Nephron (organoid): ENCODE data around the gene LRRC43.

Experiments used
- H3K27ac Mint-ChIP-seq, 3 experiments: 2 replicates each; pipeline ENCODE4 v1.8.0; 2020; ENCODE audit warnings: mixed read lengths in 3 of 3, mild to moderate bottlenecking in 2 of 3, moderate library complexity in 1 of 3
- H3K27me3 Mint-ChIP-seq: 2 replicates; pipeline ENCODE4 v1.8.0; 2021; ENCODE audit warnings: low read depth, mild to moderate bottlenecking, moderate library complexity, mixed read lengths
- H3K36me3 Mint-ChIP-seq: 2 replicates; pipeline ENCODE4 v1.8.0; 2020; ENCODE audit warnings: low read depth, mixed read lengths
- H3K4me1 Mint-ChIP-seq: 2 replicates; pipeline ENCODE4 v1.8.0; 2020; ENCODE audit warnings: mixed read lengths
- H3K4me3 Mint-ChIP-seq, 3 experiments: 2 replicates each; pipeline ENCODE4 v1.8.0; 2020; ENCODE audit warnings: mild to moderate bottlenecking in 3 of 3, mixed read lengths in 3 of 3, moderate library complexity in 2 of 3
- H3K9me3 Mint-ChIP-seq: 2 replicates; pipeline ENCODE4 v1.8.0; 2020; ENCODE audit warnings: mixed read lengths
- TF ChIP-seq, protein P1 (sequence below), 3 experiments: fragments of 200-600 bp; sonication (generic); IDR thresholded peaks; one replicate each; pipeline ENCODE4 v1.5.0; 2021; ENCODE audit warnings: antibody characterized with exemption in 3 of 3; ENCODE audit not compliant: unreplicated experiment in 3 of 3

Gene LRRC43

DNA sequence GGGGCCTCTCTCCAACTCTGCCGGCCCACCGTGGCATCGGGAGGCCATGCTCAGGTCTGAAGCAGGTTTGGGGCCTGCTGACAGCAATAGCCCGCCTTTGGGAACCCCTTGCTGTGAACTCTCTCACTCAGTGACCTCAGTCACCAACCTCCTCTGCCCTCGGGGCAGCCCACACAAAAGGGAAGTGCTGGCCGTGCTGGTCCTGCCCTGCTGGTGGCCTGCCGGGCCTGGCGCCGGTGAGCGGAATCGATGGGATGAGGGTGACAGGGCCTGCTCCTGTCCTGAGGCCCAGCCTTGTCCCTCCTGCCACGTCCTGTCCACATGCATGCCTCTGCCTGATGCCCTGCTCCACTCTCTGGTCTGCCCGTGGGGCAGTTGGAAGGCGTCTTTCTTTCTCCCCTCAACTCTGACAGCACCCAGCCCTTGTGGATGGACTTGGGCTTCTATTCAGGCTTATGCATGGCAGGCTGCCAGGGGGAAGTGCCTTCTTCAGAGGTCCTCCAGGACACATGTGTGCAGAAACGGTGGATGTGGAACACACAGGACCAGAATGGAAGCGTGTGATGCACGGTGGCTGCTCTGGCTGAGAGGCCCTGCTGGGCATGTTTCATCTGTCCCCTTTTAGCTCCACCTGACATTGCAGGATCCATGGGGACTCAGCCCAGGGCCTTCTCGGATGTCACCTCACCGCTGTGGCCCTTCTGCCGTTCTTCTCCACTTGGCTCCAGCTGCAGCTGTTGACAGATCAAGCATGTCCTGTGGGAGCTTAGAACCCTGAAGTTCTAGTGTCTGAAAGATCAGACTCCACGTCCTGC is 40.8 kb upstream of the LRRC43 start:
- H3K4me1 Mint-ChIP-seq = no peaks in the 10 kb centered on the region
- TF ChIP-seq, protein P1, sequence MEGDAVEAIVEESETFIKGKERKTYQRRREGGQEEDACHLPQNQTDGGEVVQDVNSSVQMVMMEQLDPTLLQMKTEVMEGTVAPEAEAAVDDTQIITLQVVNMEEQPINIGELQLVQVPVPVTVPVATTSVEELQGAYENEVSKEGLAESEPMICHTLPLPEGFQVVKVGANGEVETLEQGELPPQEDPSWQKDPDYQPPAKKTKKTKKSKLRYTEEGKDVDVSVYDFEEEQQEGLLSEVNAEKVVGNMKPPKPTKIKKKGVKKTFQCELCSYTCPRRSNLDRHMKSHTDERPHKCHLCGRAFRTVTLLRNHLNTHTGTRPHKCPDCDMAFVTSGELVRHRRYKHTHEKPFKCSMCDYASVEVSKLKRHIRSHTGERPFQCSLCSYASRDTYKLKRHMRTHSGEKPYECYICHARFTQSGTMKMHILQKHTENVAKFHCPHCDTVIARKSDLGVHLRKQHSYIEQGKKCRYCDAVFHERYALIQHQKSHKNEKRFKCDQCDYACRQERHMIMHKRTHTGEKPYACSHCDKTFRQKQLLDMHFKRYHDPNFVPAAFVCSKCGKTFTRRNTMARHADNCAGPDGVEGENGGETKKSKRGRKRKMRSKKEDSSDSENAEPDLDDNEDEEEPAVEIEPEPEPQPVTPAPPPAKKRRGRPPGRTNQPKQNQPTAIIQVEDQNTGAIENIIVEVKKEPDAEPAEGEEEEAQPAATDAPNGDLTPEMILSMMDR (IDR thresholded peaks at IDR 0.05; ENCODE audit: unreplicated experiment in 3 of 3) = no peak
- no peak overlapping the region for H3K27ac Mint-ChIP-seq
- H3K4me3 Mint-ChIP-seq = no peak overlapping the region
- H3K36me3 Mint-ChIP-seq = peaks cover 46% of the 10 kb centered on the region
- peaks cover 3% of the 10 kb centered on the region for H3K27me3 Mint-ChIP-seq
- no peaks in the 10 kb centered on the region for H3K9me3 Mint-ChIP-seq

DNA sequence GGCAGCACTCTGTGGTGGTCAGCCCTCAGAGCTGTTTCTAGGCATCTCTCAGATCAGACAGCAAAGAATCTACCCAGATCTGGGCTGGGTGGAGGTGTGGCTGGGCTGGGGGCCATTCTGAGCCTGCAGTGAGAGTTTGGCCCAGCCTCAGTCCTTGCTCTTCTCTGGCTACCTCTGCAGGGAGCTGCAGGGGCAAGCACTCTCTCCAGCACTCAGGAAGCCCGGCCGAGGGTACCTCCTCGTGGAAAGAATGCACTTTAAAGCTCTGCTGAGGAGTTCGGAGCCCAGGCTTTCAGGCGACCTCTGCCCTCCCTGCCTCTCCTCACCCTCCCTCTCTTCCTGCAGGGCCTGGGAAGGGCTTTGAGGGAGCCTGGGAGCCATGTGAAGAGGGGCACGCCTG is 40.1 kb upstream of the LRRC43 start:
- Mint-ChIP-seq H3K36me3 (peaks cover 46% of the 10 kb centered on the region), H3K4me1 (no peaks in the 10 kb centered on the region), H3K9me3 (no peaks in the 10 kb centered on the region), H3K27me3 (peaks cover 3% of the 10 kb centered on the region), H3K4me3 (no peak overlapping the region), H3K27ac (no peak overlapping the region)
- TF ChIP-seq, protein P1 (IDR thresholded peaks at IDR 0.05; ENCODE audit: unreplicated experiment in 3 of 3) = no peak

DNA sequence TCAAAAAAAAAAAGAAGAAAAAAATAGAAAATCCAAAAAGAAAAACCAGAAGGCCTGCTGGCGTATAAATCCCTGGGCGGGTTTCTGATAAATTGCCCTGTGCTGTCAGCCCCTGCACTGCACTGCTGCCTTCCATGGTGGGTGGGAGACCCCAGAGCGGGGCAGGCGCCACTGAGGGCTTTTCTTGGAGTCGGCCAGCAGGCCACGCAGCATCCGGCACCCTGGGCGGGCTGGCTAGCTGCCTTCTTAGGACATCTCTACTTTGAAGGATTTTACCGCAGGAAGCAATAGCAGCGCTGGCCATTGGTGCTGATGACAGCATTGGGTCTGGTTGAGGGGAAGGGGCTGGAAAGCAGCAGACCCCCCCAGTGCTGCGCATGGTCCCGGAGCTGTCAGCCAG is 38.0 kb upstream of the LRRC43 start:
- Mint-ChIP-seq H3K27me3 (no peaks in the 10 kb centered on the region), H3K27ac (no peak overlapping the region), H3K9me3 (no peaks in the 10 kb centered on the region), H3K4me3 (no peak overlapping the region), H3K4me1 (no peaks in the 10 kb centered on the region), H3K36me3 (peaks cover 40% of the 10 kb centered on the region)
- TF ChIP-seq, protein P1 (IDR thresholded peaks at IDR 0.05; ENCODE audit: unreplicated experiment in 3 of 3) = no peak

DNA sequence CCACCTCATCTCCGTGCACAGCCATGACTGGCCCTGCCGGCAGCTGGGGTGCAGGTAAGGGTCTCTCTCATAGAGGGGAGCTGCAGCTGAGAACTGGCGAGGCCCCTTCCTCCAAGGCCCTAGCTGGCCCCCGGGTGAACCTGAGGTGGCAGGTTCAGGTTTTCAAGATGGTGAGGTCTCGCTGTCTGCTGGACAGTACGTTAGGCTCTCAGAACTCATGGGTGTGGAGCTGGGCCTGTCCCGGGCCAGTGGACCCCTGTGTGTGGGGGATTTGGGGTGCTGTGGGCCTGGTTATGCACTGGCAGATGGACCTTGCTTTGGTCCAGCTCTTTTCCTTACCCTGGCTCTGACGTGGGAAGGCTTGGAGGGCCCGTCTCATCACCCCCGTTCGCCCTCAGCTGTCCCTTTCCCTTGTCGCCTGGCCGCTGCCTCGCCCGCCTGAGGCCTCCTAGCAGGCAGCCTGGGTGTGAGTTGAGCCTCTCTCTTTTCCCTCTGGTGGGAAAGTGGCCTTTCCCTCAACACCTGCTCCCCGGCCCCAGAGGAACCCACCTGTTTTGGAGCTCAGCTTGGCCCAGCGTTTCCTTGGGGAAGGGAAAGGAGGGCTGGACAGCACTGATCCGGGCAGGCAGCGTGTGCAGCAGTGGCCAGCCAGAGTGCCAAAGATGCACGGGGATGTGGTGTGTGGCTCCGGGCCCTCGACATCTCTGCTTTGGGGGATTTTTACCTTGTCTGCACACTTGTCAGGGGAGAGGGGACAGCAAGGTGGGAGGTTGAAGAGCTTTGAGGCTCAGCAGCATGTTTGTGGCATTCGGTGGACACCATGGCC is 37.2 kb upstream of the LRRC43 start:
- TF ChIP-seq, protein P1 (IDR thresholded peaks at IDR 0.05; ENCODE audit: unreplicated experiment in 3 of 3) = no peak
- H3K4me3 Mint-ChIP-seq = no peak overlapping the region
- H3K36me3 Mint-ChIP-seq = peaks cover 36% of the 10 kb centered on the region
- H3K27ac Mint-ChIP-seq = no peak overlapping the region
- H3K27me3 Mint-ChIP-seq = no peaks in the 10 kb centered on the region
- H3K9me3 Mint-ChIP-seq = no peaks in the 10 kb centered on the region
- no peaks in the 10 kb centered on the region for H3K4me1 Mint-ChIP-seq

DNA sequence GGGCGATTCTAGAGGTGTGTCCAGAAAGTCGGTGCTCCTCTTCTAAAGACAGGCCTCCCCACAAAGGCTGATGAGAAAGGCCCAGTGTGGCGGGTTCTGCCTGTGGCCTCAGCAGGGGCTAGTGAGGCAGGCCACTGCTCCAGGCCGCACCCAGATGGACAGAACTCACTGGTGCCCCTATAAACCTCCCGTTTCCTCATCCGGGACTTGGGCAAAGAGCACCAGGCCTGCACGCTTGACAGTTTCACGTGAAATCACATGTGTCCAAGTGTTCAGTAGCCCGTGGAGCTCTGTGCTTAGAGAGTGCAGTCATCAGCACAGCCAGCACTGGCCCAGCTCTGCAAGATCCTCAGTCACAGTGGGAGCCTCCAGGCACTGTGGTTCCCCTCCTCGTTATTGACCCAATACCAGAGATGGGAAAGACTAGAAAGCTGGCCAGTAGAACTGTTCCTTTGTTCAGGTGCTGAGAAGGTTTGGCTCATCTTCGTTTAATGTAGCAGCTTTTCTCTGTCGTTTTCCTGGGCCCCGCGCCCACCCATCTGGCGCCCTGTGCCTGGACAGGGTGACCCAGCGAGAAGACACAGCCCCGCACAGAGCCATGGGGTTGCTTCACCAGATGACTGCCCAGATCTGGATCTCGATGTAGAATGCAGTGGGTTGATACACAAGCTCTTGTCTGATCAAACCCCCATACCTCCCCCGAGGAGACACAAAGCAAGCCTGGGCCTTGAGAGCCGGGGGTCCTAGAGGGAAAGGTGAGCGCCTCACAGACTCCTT is 35.2 kb upstream of the LRRC43 start:
- Mint-ChIP-seq H3K4me3 (no peak overlapping the region), H3K36me3 (peaks cover 18% of the 10 kb centered on the region), H3K9me3 (no peaks in the 10 kb centered on the region), H3K27me3 (no peaks in the 10 kb centered on the region), H3K27ac (no peak overlapping the region), H3K4me1 (no peaks in the 10 kb centered on the region)
- TF ChIP-seq, protein P1 (IDR thresholded peaks at IDR 0.05; ENCODE audit: unreplicated experiment in 3 of 3) = no peak
